ENCODE measurements around the gene DDX42.

The DDX42 gene, protein sequence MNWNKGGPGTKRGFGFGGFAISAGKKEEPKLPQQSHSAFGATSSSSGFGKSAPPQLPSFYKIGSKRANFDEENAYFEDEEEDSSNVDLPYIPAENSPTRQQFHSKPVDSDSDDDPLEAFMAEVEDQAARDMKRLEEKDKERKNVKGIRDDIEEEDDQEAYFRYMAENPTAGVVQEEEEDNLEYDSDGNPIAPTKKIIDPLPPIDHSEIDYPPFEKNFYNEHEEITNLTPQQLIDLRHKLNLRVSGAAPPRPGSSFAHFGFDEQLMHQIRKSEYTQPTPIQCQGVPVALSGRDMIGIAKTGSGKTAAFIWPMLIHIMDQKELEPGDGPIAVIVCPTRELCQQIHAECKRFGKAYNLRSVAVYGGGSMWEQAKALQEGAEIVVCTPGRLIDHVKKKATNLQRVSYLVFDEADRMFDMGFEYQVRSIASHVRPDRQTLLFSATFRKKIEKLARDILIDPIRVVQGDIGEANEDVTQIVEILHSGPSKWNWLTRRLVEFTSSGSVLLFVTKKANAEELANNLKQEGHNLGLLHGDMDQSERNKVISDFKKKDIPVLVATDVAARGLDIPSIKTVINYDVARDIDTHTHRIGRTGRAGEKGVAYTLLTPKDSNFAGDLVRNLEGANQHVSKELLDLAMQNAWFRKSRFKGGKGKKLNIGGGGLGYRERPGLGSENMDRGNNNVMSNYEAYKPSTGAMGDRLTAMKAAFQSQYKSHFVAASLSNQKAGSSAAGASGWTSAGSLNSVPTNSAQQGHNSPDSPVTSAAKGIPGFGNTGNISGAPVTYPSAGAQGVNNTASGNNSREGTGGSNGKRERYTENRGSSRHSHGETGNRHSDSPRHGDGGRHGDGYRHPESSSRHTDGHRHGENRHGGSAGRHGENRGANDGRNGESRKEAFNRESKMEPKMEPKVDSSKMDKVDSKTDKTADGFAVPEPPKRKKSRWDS

DNA sequence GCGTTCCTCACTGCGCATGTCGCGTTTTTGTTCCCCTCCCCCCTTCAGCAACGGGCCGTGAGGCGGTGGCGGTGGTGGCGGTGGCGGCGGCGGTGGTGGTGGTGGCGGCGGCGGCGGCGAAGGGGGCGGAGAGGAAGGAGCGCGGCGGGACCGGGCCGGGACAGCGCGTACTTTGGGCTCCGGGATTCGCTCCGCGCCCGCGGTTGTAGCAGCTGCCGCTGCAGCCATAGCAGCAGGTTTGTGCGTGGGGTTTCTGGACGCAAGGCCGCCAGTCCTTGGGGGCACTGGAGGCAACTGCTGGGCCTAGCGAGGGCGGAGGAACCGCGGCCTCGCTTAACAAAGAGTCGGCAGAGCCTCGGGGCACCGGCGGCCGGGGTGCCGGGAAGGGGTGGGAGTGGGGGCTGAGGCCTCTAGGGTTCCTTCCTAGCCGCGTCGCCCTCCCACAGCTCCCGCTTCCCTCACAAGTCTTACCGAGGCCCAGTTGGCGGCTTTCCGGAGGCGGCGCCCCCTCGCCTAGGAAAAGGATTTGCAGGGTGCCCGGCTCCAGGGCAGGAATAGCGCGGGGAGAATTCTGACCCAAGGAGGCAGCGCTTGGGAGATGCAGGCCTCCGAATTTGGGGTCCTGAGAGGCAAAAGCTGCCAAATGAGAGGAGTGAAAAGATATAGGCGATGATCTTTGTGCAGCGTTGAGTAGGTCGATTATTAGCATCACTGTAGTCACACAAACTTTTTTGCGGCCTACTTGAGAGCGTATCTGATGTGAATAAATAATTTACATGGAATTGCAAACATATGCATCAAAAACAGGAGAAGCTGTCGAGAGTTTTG, at the start of gene DDX42:
DDX42 (plus strand) TSS at position 30 of the 828 bp plus-strand sequence. CDS start 12,880 bp downstream, outside the sequence.
- peak; percentile 85 for DNase-seq (ENCODE audit: low read depth)

DNA sequence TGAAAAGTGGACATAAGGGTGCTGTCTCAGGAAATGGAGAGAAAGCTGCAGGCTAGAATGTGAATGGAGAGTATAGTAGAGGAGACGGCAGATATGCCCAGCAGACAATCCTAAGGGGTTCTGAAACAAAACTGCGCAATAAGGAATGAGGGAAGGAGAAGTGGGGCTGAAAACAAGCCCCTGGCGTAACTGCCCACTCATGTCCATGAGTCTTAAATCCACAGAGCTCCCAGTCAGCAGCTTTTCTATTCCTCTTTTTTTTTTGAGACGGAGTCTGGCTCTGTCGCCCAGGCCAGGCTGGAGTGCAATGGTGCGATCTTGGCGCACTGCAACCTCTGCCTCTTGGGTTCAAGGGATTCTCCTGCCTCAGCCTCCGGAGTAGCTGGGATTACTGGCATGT, 38.3 kb upstream of the DDX42 start:
- no peak for DNase-seq (ENCODE audit: low read depth)

DNA sequence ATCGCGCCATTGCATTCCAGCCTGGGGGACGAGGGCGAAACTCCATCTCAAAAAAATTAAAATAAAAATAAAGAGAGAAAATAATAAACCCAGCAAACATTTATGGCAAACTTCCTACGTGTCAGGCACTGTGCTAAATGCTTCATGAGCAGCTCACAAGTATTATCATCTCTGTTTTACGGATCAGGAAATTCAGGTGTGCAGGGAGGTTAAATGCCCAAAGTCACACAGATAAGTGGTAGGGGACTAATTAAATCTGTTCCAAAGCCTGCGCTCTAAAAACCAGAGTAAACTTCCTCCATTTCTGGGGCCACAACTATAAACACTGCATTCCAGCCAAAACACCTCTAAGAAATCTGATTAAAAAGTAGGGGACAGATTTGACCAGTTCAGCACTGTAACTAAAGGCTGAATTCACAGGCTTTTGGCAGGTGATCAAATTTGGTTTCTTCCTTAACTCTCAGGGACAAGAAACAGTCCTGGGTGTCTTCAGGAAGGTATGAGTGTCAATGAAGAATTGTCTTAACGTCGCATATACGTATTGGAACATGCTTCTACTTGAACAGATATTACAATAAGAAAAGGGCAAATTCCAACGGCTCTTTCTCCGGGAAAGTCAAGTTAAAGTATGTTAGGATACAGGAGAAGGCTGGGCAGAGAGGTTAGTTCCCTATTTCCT, 33.4 kb upstream of the DDX42 start:
- no peak for DNase-seq (ENCODE audit: low read depth)

DNA sequence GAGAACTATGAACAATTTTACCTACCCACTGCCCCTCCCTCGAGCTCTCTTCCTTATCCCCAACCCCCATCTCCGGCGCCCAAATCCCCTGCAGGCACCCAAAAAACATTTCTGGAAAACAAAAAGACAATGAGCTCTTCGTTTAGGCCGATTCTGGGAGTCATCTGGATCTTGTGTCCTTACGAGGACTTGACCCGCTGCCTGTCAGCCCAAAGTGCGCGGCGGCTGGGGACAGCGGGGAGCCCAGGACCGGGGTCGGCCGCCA, 32.9 kb upstream of the DDX42 start:
- DNase-seq (ENCODE audit: low read depth) = no peak

DNA sequence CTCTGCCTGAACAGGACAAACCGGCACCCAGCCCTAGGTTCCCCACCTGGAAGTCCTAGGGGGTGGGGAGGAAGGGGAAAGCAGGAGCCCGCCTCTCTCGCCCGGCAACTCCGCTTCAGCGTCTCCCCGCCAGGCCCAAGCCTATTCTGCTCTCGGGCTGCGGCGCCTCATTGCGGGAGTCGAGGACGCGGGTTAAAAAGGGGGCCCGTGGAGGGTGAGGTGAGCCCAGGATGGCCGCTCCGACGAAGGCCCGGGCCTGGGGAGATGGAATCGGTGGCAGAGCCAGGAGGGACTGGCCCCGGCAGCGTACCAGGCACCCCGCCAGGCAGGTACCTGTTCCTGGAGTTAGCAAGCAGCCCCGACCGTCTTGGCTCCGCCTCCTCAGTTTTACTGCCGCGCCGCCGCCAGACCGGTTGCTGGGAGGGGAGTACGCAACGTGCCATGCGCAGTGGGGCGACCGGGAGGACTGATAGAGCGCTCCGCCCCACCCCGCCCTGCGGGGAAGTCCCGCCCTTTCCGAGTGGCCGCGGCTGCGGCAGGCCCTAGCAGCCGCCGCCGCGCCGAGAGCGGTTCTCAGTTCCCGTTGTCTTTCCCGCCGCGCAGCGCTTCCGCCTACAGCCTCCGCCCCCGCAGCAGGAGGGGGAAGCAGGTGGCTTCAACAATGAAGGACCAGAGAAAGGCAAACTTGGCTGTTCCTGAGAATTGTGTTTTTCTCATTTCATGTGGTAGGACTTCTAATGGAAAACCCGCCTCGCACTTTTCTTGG, 32.4 kb upstream of the DDX42 start, which contains the start of gene STRADA:
STRADA (minus strand) TSS at position 392 of the 766 bp plus-strand sequence. CDS start 13,430 bp downstream, outside the sequence.
- peak; percentile 98 for DNase-seq (ENCODE audit: low read depth)

DNA sequence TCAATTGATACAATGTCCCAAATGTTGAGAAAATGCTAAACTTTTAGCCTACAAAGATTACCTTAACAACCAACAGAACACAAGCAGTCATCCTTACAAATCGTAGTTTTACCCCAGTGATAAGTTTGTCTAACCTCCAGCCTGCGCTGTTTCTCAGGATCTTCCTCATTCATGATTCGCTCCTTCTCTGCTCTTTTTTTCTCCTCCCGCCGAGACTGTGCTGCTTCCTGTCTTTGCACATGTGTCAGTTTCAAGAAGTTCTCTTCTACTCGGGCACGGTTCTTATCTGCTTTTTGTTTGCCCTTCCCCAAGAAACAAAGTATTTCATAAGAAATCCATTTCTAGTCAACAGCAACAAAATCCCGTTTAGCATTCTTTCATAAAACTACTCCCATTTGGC, 22.2 kb upstream of the DDX42 start:
- DNase-seq (ENCODE audit: low read depth) = no peak

DNA sequence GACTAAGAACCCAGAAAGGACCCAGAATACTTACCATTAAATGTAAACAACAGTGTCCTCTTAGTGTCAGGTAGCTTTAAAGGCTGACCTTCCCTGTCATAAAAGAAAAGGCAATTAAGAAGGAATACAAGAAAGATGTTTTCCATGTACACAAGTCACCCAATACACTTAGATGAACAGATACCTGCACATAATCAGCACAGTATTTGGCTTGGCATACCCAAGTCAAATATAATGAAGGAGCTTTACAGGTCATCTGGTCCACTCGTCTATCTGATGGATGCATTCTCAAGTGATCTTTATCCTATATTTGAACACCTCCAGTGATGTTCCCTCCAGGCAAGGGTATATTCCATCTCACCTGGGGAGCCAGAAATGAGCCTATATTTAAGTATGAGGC, 21.3 kb upstream of the DDX42 start:
- no peak for DNase-seq (ENCODE audit: low read depth)

DNA sequence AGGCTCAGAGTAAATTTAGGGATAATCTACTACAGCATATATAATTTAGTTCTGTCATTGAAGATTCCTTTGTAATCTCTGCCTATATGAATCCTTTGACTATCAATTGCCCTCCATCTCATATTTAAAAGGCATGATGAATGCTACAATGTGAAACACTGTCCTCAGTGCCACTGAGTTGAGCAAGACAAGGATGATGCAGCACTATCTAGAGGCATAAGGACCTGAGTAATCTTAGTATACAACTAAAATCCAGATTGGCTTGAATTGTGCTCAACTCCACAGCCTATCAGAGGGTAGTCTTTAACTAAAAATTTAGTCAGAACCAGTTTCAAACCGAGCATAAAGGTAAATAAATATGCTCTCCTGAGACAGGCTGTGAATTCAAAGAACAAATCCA, 20.8 kb upstream of the DDX42 start:
- DNase-seq (ENCODE audit: low read depth) = no peak

DNA sequence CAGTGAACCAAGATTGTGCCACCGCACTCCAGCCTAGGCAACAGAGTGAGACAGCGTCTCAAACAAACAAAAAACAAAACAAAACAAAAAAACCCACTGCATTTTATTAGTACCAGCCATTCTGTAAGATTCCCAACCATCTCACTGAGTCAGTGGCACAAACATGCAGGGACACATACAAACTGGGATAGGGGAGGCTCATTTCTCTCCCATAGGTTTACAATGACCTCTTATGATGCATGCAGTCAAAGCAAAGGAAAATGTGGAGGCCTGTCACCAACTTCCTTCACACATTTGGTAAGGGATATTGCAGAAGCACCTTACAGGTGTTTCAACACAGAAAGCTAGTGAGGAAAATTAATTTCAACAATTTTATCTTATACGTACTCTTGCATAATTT, 19.9 kb upstream of the DDX42 start:
- no peak for DNase-seq (ENCODE audit: low read depth)

DNA sequence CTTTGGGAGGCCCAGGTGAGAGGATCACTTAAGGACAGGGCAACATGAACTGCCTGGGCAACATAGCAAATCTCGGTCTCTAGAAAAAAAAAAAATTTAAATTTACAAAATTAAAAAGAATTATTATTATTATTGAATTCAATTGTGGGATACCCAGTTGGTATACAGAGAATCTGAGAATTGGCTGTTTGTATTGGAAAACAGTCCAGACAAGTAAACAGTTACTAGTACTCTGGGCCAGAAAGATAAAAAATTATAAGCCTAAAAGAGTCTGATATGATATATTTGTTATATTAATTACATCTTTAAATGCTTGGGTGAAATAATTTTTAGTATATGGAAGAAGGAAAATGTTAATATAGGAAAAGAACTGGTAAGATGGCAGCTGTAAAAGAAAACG, 15.5 kb upstream of the DDX42 start:
- no peak for DNase-seq (ENCODE audit: low read depth)

DNA sequence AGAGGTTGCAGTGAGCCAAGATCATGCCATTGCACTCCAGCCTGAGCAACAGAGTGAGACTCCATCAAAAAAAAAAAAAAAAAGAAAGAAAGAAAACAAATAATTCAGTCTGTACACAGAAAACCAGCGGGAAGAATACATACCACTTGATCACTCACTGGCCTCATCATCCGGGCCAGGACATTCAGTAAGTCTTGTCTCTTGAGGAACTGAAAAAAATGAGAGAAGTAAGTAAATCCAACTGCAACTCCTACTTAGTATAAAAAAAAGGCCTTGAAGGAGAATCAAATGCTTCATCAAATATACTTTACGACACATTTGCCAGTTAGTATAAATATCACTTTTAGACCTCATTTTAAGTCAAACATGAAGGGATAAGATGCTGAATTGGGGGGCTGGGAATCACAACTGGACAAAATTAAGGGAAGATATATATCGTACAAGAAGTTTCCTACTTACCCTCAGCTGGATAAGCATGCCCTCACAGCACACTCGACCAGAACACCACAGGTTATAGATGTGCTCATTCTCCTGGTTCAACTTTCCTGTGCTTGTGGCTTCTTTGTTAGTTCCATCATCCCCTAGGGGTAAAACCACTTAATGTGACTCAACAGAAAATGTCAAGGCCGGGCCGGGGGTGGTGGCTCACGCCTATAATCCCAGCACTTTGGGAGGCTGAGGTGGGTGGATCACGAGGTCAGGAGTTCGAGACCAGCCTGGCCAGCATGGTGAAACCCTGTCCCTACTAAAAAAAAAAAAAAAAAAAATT, 13.0 kb upstream of the DDX42 start:
- no peak for DNase-seq (ENCODE audit: low read depth)

DNA sequence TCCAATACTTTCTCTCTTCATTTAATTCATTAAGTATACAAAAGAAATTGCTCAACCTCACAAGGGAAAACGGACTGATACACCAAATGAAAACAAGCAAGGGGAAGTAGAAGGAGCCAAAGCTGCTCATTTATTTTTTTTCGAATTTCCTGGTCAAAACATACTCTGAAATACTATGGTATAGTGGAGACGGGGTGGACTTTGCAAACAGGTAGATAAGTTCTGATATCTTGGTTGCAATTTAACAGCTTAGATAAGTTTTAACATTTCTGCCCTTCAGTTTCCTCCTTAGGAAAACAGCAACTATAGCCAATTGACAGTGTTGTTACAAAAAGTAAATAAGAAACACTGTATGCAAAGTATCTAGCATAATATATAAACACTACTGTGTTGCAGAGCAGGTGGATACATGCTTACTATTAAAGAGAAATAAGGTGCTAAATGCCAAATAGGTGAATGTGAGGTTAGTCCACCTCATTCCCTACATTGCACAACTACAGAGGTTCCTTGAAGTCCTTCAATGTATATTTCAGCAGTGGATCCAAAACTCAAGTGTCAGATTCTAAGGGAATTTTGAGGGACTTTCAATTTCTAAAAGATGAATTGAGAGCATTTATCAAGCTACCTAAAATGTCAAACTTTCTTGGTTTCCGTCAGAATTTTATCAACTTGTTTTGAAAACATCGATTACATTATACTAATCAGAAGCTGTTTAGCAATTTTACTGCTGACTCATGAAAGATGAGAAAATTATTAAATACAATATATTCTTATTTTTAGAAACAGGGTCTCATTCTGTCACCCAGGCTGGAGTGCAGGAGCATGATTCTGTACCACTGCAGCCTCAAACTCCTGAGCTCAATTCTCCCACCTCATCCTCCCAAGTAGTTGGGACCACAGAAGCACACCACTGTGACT, 11.6 kb upstream of the DDX42 start:
- DNase-seq (ENCODE audit: low read depth) = no peak

DNA sequence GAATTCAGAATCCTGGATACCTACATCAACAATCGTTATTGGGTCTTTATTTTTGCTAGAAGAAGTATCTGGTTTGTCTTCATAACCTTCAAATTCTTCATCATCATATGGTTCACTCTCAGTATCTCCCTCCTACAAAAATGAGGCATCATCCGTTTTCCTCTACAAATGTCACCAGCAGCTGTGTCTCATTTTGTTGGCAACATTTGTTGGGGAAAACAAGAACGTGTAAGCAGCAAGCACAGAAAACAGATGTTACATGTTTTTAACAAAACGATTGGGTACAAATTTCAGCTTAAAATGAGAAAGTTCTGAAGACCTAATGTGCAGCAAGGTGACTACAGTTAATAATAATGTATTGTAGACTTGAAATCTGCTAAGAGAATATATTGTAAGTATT, 9.3 kb upstream of the DDX42 start:
- DNase-seq (ENCODE audit: low read depth) = no peak

DNA sequence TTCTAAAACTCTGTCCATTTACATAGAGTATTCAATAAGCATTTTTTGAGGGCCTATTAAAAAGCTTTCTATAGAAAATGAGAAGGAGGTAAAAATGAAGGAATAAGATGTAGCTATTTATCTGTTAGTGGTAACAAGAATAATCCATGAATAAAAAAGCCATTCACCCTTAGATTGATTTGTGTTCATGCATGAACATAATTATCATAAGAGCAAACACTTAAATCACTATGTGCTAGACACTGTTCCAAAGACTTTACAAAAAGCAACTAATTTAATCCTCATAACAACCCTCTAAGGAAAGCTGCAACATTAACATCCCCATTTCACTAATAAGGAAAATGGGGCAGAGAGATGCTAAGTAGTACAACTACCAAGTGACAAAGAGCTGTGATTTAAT, 7.2 kb upstream of the DDX42 start:
- DNase-seq (ENCODE audit: low read depth) = no peak

DNA sequence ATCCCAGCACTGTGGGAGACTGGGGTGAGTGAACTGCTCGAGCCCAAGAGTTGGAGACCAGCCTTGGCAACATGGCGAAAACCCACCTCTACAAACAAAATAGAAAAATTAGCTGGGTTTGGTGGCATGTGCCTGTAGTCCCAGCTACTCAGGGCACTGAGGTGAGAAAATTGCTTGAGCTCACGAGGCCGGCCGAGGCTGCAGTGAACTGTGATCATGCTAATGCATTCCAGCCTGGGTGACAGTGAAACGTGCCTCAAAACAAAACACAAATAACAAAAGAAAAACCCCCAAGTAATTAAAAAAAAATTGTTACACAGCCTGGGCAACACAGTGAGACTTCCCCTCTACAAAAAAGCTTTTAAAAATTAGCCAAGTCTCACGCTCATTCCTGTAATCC, 5.5 kb upstream of the DDX42 start:
- no peak for DNase-seq (ENCODE audit: low read depth)

DNA sequence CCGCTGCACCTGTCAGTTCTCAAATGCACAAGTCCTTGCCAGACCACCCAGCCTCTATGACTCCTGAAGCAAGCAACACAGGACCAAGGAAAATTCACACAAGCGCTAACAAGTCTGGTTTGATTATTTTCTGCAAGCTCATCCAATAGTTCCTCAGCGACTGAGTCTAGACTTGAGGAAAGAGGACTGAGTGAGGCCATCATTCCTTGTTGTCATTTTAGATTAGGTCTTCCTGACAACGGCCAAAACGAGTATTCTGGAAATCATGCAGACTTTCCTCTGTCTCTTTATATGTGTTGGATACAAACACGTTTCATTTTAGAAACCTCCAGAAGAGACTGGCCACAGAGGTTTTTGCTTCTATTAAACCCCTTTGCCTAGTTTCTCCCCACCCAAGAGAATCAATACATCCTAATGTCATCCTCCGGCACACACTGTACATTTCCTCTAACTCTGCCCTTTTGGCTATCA, 1.1 kb upstream of the DDX42 start:
- DNase-seq (ENCODE audit: low read depth) = no peak

DNA sequence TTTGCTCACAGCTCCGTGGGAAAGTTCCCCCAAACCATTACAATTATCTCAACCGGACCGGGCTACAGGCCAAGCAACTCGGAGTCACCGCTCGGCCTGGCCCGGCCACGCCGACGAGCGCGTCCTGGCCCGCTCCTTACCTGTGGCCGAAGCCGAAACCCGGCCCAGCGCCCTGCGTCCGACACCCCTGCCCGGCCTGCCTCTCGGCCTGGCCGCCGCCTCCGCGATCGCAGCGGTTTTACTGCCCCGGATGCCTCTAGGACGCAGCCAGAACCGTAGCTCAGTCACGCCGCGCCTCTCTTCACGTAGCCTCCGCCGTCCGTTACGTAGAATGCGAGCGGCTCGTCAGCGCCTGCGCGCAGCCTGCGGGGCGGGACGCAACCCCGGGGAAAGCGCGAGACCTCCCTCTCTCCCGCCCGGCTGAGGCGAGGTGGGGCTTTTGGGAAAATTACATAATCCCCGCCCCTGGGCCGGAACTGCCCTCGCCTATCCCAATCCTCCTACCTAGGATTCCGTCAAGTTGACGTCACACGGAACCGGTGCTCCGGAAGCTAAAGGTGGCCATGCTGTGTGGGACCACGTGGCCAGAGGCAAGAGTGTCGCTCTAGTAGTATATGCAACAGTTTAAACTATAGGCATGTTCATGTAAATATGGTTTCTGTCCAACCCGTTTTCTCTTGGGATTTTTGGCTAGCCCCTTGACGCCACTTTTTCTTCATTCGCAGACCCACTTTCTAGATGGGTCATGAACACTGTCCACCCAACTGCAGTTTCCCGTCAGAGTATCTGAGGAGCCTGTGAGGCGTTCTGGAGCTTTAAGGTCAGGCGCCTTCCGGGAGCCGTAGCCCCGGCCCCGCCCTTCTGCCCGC, 464 bp upstream of the DDX42 start, which contains the start of gene CCDC47:
CCDC47 (minus strand) TSS at position 326 of the 869 bp plus-strand sequence. CDS start 7,422 bp downstream, outside the sequence.
- peak; percentile 96 for DNase-seq (ENCODE audit: low read depth)

DNA sequence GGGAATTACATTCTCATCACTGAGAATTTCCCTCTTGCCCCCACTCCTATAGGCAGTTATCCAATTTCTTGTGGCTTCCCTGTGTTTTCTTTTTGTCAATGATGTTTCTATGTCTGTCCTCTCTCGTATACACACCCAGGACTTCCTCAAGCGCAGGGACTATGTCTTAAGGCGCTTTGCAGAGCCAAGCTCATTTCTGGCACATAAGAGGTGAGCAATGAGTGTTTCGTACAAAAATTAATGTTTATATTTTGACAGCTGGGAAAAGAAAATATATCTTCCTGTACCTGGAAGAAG, 947 bp downstream of the DDX42 start:
- DNase-seq (ENCODE audit: low read depth) = no peak

Data from stimulated activated CD8-positive, alpha-beta memory T cell treated with anti-CD3 and anti-CD28 coated beads, Interleukin-12 subunit alpha, Interleukin-12 subunit beta, amount 100 ng/mL, for 4 hours (primary cell).